ENCODE results near the gene MEX3C.

Gene MEX3C

GRCh38 chr18:51127664-51128063, 69.8 kb downstream of the MEX3C start:
- no peak overlapping the region for H3K27ac Mint-ChIP-seq
- H3K36me3 Mint-ChIP-seq, result no peaks in the 10 kb centered on the region
- H3K4me1 Mint-ChIP-seq (ENCODE audit: low read depth), result no peaks in the 10 kb centered on the region
- H3K27me3 Mint-ChIP-seq, result no peaks in the 10 kb centered on the region
- no peaks in the 10 kb centered on the region for H3K9me3 Mint-ChIP-seq (ENCODE audit: low read depth)
- H3K4me3 Mint-ChIP-seq, result no peak overlapping the region

DNA sequence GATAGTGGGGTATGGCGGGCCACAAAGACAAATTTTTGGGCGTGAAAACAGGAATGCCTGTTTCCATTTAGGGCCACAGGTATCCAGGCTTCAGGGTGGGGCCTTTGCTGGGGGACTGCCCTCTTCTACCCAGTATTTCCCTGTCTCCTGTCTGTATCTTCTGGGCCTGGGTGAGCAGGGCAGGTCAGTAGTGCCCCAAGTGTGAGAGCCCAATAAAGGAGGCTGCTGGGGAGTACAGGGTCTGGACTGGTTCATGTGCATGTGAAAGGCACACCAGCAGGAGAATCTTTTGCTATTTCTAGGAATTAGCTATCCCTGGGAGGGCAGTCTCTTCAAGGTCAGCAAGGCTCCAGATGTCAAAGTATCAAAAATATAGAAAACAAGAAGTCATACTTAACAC, 71.5 kb downstream of the MEX3C start:
- Mint-ChIP-seq H3K4me1 (ENCODE audit: low read depth) (no peaks in the 10 kb centered on the region), H3K4me3 (no peak overlapping the region), H3K9me3 (ENCODE audit: low read depth) (no peaks in the 10 kb centered on the region), H3K36me3 (no peaks in the 10 kb centered on the region), H3K27me3 (no peaks in the 10 kb centered on the region), H3K27ac (peak overlapping the region; percentile 5)

All from activated naive CD8-positive, alpha-beta T cell (primary cell).